Measurements from ENCODE around the gene KDM4B. TPM values are rescaled to one million over a fixed set of nuclear protein-coding genes. Genes with fewer than 3 reads are reported as not detected.

Gene KDM4B
- total and polyA plus RNA-seq, 4 donors: 17.1 to 49.5 (median 24.7) TPM

DNA sequence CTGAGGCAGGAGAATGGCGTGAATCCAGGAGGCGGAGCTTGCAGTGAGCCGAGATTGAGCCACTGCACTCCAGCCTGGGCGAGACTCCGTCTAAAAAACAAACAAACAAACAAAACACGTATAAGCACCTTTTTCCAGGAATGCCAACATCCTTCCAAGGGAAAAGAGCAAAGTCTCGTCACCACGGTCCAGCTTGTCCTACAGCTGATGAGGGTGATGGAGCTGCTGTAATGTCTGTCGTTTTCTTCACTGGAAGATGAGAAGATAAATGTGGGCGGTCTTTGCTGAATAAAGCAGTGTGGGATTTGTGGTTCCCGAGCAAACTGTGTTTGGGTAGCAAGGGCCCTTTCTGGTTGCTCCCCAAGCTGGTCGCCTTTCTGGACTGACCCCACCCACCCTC lies 205.1 kb downstream of the KDM4B start:
- TF ChIP-seq, protein P1, sequence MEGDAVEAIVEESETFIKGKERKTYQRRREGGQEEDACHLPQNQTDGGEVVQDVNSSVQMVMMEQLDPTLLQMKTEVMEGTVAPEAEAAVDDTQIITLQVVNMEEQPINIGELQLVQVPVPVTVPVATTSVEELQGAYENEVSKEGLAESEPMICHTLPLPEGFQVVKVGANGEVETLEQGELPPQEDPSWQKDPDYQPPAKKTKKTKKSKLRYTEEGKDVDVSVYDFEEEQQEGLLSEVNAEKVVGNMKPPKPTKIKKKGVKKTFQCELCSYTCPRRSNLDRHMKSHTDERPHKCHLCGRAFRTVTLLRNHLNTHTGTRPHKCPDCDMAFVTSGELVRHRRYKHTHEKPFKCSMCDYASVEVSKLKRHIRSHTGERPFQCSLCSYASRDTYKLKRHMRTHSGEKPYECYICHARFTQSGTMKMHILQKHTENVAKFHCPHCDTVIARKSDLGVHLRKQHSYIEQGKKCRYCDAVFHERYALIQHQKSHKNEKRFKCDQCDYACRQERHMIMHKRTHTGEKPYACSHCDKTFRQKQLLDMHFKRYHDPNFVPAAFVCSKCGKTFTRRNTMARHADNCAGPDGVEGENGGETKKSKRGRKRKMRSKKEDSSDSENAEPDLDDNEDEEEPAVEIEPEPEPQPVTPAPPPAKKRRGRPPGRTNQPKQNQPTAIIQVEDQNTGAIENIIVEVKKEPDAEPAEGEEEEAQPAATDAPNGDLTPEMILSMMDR (IDR thresholded peaks at IDR 0.05; ENCODE audit: control extremely low read depth, extremely low read depth): no peak
- 76 to 82% methylated on average over 12 of the region's 12 CpGs for WGBS, 2 donors

DNA sequence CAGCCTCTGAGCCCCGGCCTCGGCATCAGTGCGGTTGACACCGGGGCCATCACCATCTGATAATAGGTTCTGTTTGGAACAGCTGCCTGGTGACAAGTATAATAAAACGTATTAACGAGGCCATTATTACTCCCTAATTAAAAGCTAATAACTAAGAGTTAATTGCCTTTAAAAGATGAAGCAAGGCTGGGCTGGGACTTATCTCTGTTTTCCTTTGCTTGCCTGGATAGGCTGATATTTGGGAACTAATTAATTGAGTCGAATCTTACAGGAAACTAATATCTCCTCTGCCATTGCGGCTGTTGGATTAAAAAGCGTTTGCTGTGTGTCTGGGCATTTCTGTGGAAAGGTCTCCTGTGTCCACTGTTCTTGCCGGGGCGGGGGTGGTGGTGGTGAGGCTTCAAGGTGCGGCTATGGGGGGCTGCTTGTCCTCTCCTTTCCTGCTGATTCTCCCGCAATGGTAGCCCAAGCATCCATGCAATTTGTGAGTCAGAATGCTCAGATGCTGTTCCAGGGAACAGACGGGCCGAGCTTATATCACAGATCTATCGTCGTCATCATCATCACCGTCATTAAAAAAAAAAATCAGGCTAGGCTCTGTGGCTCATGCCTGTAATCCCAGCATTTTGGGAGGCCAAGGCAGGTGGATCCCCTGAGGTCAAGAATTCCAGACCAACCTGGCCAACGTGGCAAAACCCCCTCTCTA lies 209.0 kb downstream of the KDM4B start:
- DNase-seq (no peak), ATAC-seq (ENCODE audit: insufficient read depth, low FRiP score) (no peak)
- H3K4me1 ChIP-seq (ENCODE audit: control insufficient read depth in 5 of 5, insufficient read depth in 5 of 5, low read length in 5 of 5): no peaks in the 10 kb centered on the region
- H3K9me3 ChIP-seq (ENCODE audit: control insufficient read depth in 4 of 4, insufficient read depth in 3 of 4, low read length in 3 of 4): no peaks in the 10 kb centered on the region
- no peaks in the 10 kb centered on the region for H3K27me3 ChIP-seq (ENCODE audit: control insufficient read depth in 3 of 3, insufficient read depth in 3 of 3, low read length in 2 of 3)
- no peak overlapping the region for H3K9ac ChIP-seq (ENCODE audit: insufficient read depth in 1 of 2, low read length in 2 of 2)
- H3K4me3 ChIP-seq: no peak overlapping the region
- H3K36me3 ChIP-seq (ENCODE audit: control insufficient read depth in 4 of 4, insufficient read depth in 4 of 4, low read length in 4 of 4): no peaks in the 10 kb centered on the region
- whole genome bisulfite sequencing, 2 donors: 75 to 85% methylated on average over 19 of the region's 19 CpGs
- TF ChIP-seq, protein P1 (IDR thresholded peaks at IDR 0.05; ENCODE audit: control extremely low read depth, extremely low read depth): no peak
- H3K27ac ChIP-seq (ENCODE audit: low read depth in 1 of 2, low read length in 1 of 2): no peak overlapping the region

More for the DNA sequence above, 205.1 kb downstream of the KDM4B start:
- H3K9ac ChIP-seq (ENCODE audit: insufficient read depth in 1 of 2, low read length in 2 of 2): no peak overlapping the region
- no peak for ATAC-seq (ENCODE audit: insufficient read depth, low FRiP score)
- no peak overlapping the region for H3K4me3 ChIP-seq
- no peak for DNase-seq
- no peaks in the 10 kb centered on the region for H3K9me3 ChIP-seq (ENCODE audit: control insufficient read depth in 4 of 4, insufficient read depth in 3 of 4, low read length in 3 of 4)
- H3K27me3 ChIP-seq (ENCODE audit: control insufficient read depth in 3 of 3, insufficient read depth in 3 of 3, low read length in 2 of 3): no peaks in the 10 kb centered on the region
- no peak overlapping the region for H3K27ac ChIP-seq (ENCODE audit: low read depth in 1 of 2, low read length in 1 of 2)
- H3K4me1 ChIP-seq (ENCODE audit: control insufficient read depth in 5 of 5, insufficient read depth in 5 of 5, low read length in 5 of 5): no peaks in the 10 kb centered on the region
- H3K36me3 ChIP-seq (ENCODE audit: control insufficient read depth in 4 of 4, insufficient read depth in 4 of 4, low read length in 4 of 4): no peaks in the 10 kb centered on the region

DNA sequence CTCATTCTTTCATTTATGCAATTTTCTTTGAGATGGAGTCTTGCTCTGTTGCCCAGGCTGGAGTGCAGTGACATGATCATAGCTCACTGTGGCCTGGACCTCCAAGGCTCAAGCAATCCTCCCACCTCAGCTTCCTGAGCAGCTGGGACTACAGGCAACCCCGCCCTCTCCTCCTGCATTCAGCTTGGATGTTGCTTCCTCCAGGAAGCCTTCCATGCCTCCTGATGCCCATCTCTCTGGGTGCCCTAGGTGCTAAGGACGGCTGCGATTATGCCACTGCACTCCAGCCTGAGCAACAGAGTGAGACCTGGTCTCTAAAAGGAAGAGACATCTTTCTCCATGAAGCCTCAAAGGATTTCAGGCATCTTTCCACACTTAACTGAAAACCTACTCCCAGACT lies 209.9 kb downstream of the KDM4B start:
- no peak for DNase-seq
- Histone ChIP-seq H3K9ac (ENCODE audit: insufficient read depth in 1 of 2, low read length in 2 of 2) (no peak overlapping the region), H3K36me3 (ENCODE audit: control insufficient read depth in 4 of 4, insufficient read depth in 4 of 4, low read length in 4 of 4) (no peaks in the 10 kb centered on the region), H3K9me3 (ENCODE audit: control insufficient read depth in 4 of 4, insufficient read depth in 3 of 4, low read length in 3 of 4) (no peaks in the 10 kb centered on the region), H3K27ac (ENCODE audit: low read depth in 1 of 2, low read length in 1 of 2) (no peak overlapping the region), H3K27me3 (ENCODE audit: control insufficient read depth in 3 of 3, insufficient read depth in 3 of 3, low read length in 2 of 3) (no peaks in the 10 kb centered on the region), H3K4me3 (no peak overlapping the region), H3K4me1 (ENCODE audit: control insufficient read depth in 5 of 5, insufficient read depth in 5 of 5, low read length in 5 of 5) (no peaks in the 10 kb centered on the region)
- TF ChIP-seq, protein P1 (IDR thresholded peaks at IDR 0.05; ENCODE audit: control extremely low read depth, extremely low read depth): no peak
- ATAC-seq (ENCODE audit: insufficient read depth, low FRiP score): no peak
- 94 to 96% methylated on average over 3 of the region's 3 CpGs for WGBS, 2 donors

DNA sequence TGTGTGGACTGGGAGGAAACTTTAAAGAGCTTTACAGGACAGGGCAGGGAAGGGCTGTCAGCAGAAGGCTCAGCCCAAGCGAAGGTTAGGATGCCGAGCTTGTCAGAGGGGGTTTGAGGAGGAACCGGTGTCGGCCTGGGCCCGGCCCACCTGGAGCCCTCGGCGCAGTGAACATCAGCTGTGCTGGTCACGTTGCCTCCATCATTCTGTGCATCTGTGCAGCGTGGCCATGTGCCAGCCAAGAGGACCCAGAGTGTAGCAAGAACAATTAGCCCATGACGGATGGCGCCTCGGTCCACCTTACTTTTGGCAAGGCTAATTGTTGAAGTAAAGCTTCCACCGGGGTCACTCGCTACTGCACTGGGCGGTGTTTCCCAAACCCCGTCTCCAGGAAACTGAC lies 210.3 kb downstream of the KDM4B start:
- no peak for ATAC-seq (ENCODE audit: insufficient read depth, low FRiP score)
- Histone ChIP-seq H3K9me3 (ENCODE audit: control insufficient read depth in 4 of 4, insufficient read depth in 3 of 4, low read length in 3 of 4) (no peaks in the 10 kb centered on the region), H3K27ac (ENCODE audit: low read depth in 1 of 2, low read length in 1 of 2) (no peak overlapping the region), H3K36me3 (ENCODE audit: control insufficient read depth in 4 of 4, insufficient read depth in 4 of 4, low read length in 4 of 4) (no peaks in the 10 kb centered on the region), H3K9ac (ENCODE audit: insufficient read depth in 1 of 2, low read length in 2 of 2) (no peak overlapping the region), H3K4me1 (ENCODE audit: control insufficient read depth in 5 of 5, insufficient read depth in 5 of 5, low read length in 5 of 5) (no peaks in the 10 kb centered on the region), H3K27me3 (ENCODE audit: control insufficient read depth in 3 of 3, insufficient read depth in 3 of 3, low read length in 2 of 3) (no peaks in the 10 kb centered on the region), H3K4me3 (no peak overlapping the region)
- TF ChIP-seq, protein P1 (IDR thresholded peaks at IDR 0.05; ENCODE audit: control extremely low read depth, extremely low read depth): no peak
- 75 to 84% methylated on average over 16 of the region's 16 CpGs for WGBS, 2 donors
- no peak for DNase-seq
